MM.1S (cell line): Measurements from ENCODE around the gene EXOC4.

Experiments
- DNase-seq: peaks from one replicate; pipeline ENCODE4 v3.0.0-alpha.2; 2015
- H2AFZ ChIP-seq: fragments of 300-600 bp; sonication (generic); 2 replicates; pipeline ENCODE4 v1.6.0; 2016; ENCODE audit warnings: antibody characterized with exemption, low read length
- H3F3A ChIP-seq: fragments of 300-600 bp; sonication (generic); 2 replicates; pipeline ENCODE4 v1.6.1; 2016; ENCODE audit warnings: mild to moderate bottlenecking, antibody characterized with exemption, low read length, moderate library complexity, mixed read lengths; ENCODE audit not compliant: insufficient read depth
- H3K27ac ChIP-seq: fragments of 300-600 bp; sonication (generic); 2 replicates; pipeline ENCODE4 v1.5.1; 2016; ENCODE audit warnings: mild to moderate bottlenecking, low read length
- H3K27me3 ChIP-seq: fragments of 300-600 bp; sonication (generic); replicated peaks from 2 replicates; pipeline ENCODE4 v1.6.0; 2016; ENCODE audit warnings: low read length; ENCODE audit not compliant: insufficient read depth
- H3K36me3 ChIP-seq: fragments of 300-600 bp; sonication (generic); replicated peaks from 2 replicates; pipeline ENCODE4 v1.6.1; 2016; ENCODE audit warnings: mild to moderate bottlenecking, low read length, mixed read lengths; ENCODE audit not compliant: insufficient read depth
- H3K4me1 ChIP-seq: fragments of 300-600 bp; sonication (generic); 2 replicates; pipeline ENCODE4 v1.6.1; 2016; ENCODE audit warnings: low read length, mixed read lengths
- H3K4me2 ChIP-seq: fragments of 300-600 bp; sonication (generic); 2 replicates; pipeline ENCODE4 v1.6.0; 2016; ENCODE audit warnings: low read depth, low read length
- H3K4me3 ChIP-seq: fragments of 300-600 bp; sonication (generic); 2 replicates; pipeline ENCODE4 v1.5.1; 2016; ENCODE audit warnings: low read length, mixed read lengths
- H3K79me2 ChIP-seq: fragments of 300-600 bp; sonication (generic); 2 replicates; pipeline ENCODE4 v1.6.1; 2016; ENCODE audit warnings: mixed run types, low read length, mixed read lengths
- H3K9ac ChIP-seq: fragments of 300-600 bp; sonication (generic); 2 replicates; pipeline ENCODE4 v1.6.1; 2016; ENCODE audit warnings: low read length, mixed read lengths
- H3K9me2 ChIP-seq: fragments of 300-600 bp; sonication (generic); replicated peaks from 2 replicates; pipeline ENCODE4 v1.6.1; 2016; ENCODE audit warnings: mild to moderate bottlenecking, low read length, mixed read lengths; ENCODE audit not compliant: insufficient read depth
- H3K9me3 ChIP-seq: fragments of 300-600 bp; sonication (generic); replicated peaks from 2 replicates; pipeline ENCODE4 v1.6.1; 2016; ENCODE audit warnings: mild to moderate bottlenecking, low read length, mixed read lengths; ENCODE audit not compliant: insufficient read depth
- H4K20me1 ChIP-seq: fragments of 300-600 bp; sonication (generic); 2 replicates; pipeline ENCODE4 v1.6.1; 2016; ENCODE audit warnings: mild to moderate bottlenecking, low read length, moderate library complexity, mixed read lengths; ENCODE audit not compliant: insufficient read depth
- EZH2 ChIP-seq: fragments of 300-600 bp; sonication (generic); optimal IDR thresholded peaks from 2 replicates; pipeline ENCODE3; 2017; ENCODE audit warnings: low read depth, mild to moderate bottlenecking, antibody characterized with exemption, low read length, mixed read lengths
- EZH2phosphoT487 ChIP-seq: fragments of 300-600 bp; sonication (generic); IDR thresholded peaks from 2 replicates; pipeline ENCODE4 v1.6.1; 2018; ENCODE audit warnings: antibody characterized with exemption, low read length
- TF ChIP-seq, protein P1 (sequence below): fragments of 300-600 bp; sonication (generic); IDR thresholded peaks from 2 replicates; pipeline ENCODE4 v1.5.1; 2016; ENCODE audit warnings: antibody characterized with exemption, low read length, mixed read lengths

The EXOC4 gene

DNA sequence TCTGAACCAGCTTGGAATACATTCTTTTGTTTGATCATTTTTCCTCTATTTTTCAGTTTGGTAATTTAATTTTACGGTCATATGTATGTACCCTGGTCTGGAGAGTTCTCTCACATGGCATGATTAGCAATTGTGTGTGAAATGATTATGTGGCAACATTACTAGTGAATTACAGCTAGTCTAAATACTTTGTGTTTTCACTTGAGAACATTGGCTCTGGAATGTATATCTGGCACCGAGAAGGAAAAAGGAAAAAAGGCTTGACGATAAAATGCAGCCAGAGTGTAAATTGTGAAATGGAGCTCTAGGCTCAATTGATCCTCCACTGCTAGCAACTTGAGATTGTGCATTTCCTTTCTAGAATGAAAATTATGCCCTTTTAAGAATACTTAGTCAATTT, 397.2 kb downstream of the EXOC4 start:
- H3F3A ChIP-seq = no peaks in the 10 kb centered on the region
- H3K9me3 ChIP-seq = no peaks in the 10 kb centered on the region
- no peaks in the 10 kb centered on the region for H3K36me3 ChIP-seq
- no peak overlapping the region for H3K4me2 ChIP-seq
- no peaks in the 10 kb centered on the region for H3K79me2 ChIP-seq
- H3K9me2 ChIP-seq = no peaks in the 10 kb centered on the region
- no peaks in the 10 kb centered on the region for H4K20me1 ChIP-seq
- no peak overlapping the region for H2AFZ ChIP-seq
- H3K4me1 ChIP-seq = no peaks in the 10 kb centered on the region
- no peak overlapping the region for H3K27ac ChIP-seq
- DNase-seq = no peak
- no peaks in the 10 kb centered on the region for H3K27me3 ChIP-seq
- no peak overlapping the region for H3K4me3 ChIP-seq
- TF ChIP-seq, protein P1, sequence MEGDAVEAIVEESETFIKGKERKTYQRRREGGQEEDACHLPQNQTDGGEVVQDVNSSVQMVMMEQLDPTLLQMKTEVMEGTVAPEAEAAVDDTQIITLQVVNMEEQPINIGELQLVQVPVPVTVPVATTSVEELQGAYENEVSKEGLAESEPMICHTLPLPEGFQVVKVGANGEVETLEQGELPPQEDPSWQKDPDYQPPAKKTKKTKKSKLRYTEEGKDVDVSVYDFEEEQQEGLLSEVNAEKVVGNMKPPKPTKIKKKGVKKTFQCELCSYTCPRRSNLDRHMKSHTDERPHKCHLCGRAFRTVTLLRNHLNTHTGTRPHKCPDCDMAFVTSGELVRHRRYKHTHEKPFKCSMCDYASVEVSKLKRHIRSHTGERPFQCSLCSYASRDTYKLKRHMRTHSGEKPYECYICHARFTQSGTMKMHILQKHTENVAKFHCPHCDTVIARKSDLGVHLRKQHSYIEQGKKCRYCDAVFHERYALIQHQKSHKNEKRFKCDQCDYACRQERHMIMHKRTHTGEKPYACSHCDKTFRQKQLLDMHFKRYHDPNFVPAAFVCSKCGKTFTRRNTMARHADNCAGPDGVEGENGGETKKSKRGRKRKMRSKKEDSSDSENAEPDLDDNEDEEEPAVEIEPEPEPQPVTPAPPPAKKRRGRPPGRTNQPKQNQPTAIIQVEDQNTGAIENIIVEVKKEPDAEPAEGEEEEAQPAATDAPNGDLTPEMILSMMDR = no peak
- TF ChIP-seq EZH2 (no peak), EZH2phosphoT487 (no peak)
- H3K9ac ChIP-seq = no peak overlapping the region

DNA sequence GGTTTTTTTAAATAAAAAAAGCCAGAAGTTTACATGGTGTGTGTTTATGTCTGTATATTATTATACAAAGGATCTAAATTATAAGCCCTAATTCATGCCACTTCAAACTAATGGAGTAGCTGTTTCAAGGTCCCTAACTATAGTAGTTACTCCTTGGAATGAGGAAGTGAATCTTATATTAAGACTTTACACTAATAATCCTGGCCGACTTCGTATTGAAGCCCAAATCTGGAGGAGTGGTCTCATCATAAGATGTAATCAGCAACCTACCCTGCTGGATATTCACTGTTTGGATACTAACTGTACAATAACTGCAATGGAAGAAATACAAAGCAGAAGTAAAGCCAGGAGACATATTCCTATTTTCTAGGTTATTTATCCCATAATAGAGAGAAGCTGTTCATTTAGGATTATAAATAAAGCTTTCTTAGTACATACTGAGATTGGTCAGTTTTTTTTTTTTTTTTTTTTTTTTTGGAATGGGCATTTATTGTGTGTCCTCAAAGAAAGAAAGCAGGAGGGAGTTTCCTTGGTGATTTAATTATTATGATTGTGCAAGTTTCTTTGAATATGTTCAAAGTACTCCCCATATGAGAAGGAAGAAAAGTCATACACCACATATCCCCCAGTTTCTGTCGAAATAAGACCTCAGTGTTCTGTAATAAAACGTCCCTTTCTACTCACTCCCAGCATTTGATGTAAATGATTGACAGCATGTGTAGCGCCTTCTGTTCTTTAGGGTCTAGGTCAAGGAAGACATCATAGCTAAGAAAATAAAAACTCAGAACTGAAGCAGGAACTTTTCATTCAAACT, 397.8 kb downstream of the EXOC4 start:
- H2AFZ ChIP-seq = no peak overlapping the region
- no peak for TF ChIP-seq EZH2
- no peak for TF ChIP-seq EZH2phosphoT487
- TF ChIP-seq, protein P1 = no peak
- H3K4me3 ChIP-seq = no peak overlapping the region
- no peaks in the 10 kb centered on the region for H3K9me3 ChIP-seq
- no peaks in the 10 kb centered on the region for H4K20me1 ChIP-seq
- no peaks in the 10 kb centered on the region for H3K27me3 ChIP-seq
- H3K9me2 ChIP-seq = no peaks in the 10 kb centered on the region
- H3K9ac ChIP-seq = no peak overlapping the region
- no peaks in the 10 kb centered on the region for H3K79me2 ChIP-seq
- no peaks in the 10 kb centered on the region for H3K36me3 ChIP-seq
- H3F3A ChIP-seq = no peaks in the 10 kb centered on the region
- H3K4me2 ChIP-seq = no peak overlapping the region
- H3K4me1 ChIP-seq = no peaks in the 10 kb centered on the region
- H3K27ac ChIP-seq = no peak overlapping the region
- DNase-seq = no peak

DNA sequence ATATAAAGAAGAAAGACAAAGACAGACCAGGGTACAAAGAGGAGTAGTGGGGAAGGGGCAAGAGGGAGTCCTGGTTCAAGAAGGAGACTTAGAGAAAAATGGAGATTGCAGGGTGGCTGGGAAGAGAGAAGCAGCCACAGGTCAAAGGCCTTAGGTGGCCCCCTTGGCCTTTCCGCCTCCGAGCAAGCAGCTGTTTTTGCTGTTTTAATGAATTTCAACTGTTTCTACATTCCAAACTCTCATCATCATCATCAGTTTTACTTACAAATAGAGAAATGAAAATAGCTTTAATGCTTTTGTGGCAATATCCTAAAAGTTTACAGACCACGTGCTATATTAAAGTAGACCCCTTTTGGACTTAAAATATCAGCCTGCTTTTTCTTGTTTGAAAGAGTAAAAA, 399.7 kb downstream of the EXOC4 start:
- H4K20me1 ChIP-seq = no peaks in the 10 kb centered on the region
- H3K27me3 ChIP-seq = no peaks in the 10 kb centered on the region
- no peaks in the 10 kb centered on the region for H3K4me1 ChIP-seq
- TF ChIP-seq EZH2 (no peak), EZH2phosphoT487 (no peak)
- TF ChIP-seq, protein P1 = no peak
- no peak overlapping the region for H3K27ac ChIP-seq
- no peak overlapping the region for H3K9ac ChIP-seq
- no peak overlapping the region for H3K4me2 ChIP-seq
- H3K9me2 ChIP-seq = no peaks in the 10 kb centered on the region
- H3K36me3 ChIP-seq = no peaks in the 10 kb centered on the region
- DNase-seq = no peak
- no peaks in the 10 kb centered on the region for H3K9me3 ChIP-seq
- H3F3A ChIP-seq = no peaks in the 10 kb centered on the region
- H3K79me2 ChIP-seq = no peaks in the 10 kb centered on the region
- H2AFZ ChIP-seq = no peak overlapping the region
- H3K4me3 ChIP-seq = no peak overlapping the region
